RWPE1 (cell line): ENCODE data around the gene PCDH9.
"Not testable (repeated sequence)": the region's sequence is repeated elsewhere in the genome, so short reads cannot be mapped to it uniquely, and the experiment has no call there.

Source experiments
- CTCF ChIA-PET: fragments of 350-600 bp; sonication (Branson Sonifier 250); formaldehyde crosslinking; extraction: SDS; loops from one replicate; lab custom pipeline; 2021; lab: Yijun Ruan, JAX
- POLR2A ChIA-PET: fragments of 400-600 bp; formaldehyde crosslinking; extraction: SDS; loops from one replicate; lab custom pipeline; 2020; ENCODE audit warnings: antibody characterized with exemption; ENCODE audit not compliant: low non-redundant PET; lab: Yijun Ruan, JAX
- DNase-seq: peaks from one replicate; pipeline ENCODE4 v3.0.0; 2012; ENCODE audit warnings: low spot score
- H3K27ac ChIP-seq: fragments of 450-650 bp; 2 replicates; pipeline ENCODE4 v1.5.1; 2017
- TF ChIP-seq, protein P1 (sequence below): fragments of 450-650 bp; conservative IDR thresholded peaks from 2 replicates; pipeline ENCODE4 v1.5.1; 2017; ENCODE audit warnings: low read depth, mild to moderate bottlenecking

The PCDH9 gene

GRCh38 chr13:66266761-66267160 lies 963.4 kb downstream of the PCDH9 start:
- ChIA-PET POLR2A (no interaction called here), CTCF (no interaction called here)
- TF ChIP-seq, protein P1, sequence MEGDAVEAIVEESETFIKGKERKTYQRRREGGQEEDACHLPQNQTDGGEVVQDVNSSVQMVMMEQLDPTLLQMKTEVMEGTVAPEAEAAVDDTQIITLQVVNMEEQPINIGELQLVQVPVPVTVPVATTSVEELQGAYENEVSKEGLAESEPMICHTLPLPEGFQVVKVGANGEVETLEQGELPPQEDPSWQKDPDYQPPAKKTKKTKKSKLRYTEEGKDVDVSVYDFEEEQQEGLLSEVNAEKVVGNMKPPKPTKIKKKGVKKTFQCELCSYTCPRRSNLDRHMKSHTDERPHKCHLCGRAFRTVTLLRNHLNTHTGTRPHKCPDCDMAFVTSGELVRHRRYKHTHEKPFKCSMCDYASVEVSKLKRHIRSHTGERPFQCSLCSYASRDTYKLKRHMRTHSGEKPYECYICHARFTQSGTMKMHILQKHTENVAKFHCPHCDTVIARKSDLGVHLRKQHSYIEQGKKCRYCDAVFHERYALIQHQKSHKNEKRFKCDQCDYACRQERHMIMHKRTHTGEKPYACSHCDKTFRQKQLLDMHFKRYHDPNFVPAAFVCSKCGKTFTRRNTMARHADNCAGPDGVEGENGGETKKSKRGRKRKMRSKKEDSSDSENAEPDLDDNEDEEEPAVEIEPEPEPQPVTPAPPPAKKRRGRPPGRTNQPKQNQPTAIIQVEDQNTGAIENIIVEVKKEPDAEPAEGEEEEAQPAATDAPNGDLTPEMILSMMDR, result no peak
- no peak overlapping the region for H3K27ac ChIP-seq
- DNase-seq, result peak; percentile 3

- no peak for DNase-seq
- TF ChIP-seq, protein P1, result no peak
- H3K27ac ChIP-seq, result no peak overlapping the region
- CTCF ChIA-PET, result no interaction called here
- POLR2A ChIA-PET, result no interaction called here
Measured at GRCh38 chr13:66266348-66266747, 963.8 kb downstream of the PCDH9 start.

DNA sequence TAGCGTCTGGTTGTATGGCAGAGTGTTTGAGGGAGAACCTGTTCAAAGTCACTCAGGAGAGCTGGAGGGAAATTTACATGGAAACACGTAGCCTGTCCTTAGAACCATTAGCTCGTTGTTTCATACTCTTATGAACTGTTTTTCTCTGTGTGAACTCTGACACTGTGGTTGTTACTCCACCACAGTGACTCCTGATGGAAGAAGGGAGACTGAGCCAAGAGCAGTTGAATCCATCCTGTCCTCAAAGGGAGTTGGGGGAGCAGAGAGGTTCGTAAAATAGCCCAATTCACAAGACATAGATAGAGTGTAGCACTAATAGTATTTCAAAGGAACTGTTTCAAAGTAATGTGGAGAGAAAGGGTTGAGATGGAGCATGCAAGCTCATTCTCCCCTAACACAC lies 964.8 kb downstream of the PCDH9 start:
- ChIA-PET POLR2A (no interaction called here), CTCF (no interaction called here)
- no peak overlapping the region for H3K27ac ChIP-seq
- TF ChIP-seq, protein P1, result no peak
- no peak for DNase-seq

GRCh38 chr13:66264971-66265370 lies 965.2 kb downstream of the PCDH9 start:
- DNase-seq, result no peak
- ChIA-PET CTCF (no interaction called here), POLR2A (no interaction called here)

GRCh38 chr13:66262330-66262729 lies 967.8 kb downstream of the PCDH9 start:
- H3K27ac ChIP-seq, result no peak overlapping the region
- ChIA-PET CTCF (no interaction called here), POLR2A (no interaction called here)
- DNase-seq, result no peak
- TF ChIP-seq, protein P1, result no peak

More at GRCh38 chr13:66264971-66265370, 965.2 kb downstream of the PCDH9 start:
- H3K27ac ChIP-seq, result no peak overlapping the region
- TF ChIP-seq, protein P1, result no peak

DNA sequence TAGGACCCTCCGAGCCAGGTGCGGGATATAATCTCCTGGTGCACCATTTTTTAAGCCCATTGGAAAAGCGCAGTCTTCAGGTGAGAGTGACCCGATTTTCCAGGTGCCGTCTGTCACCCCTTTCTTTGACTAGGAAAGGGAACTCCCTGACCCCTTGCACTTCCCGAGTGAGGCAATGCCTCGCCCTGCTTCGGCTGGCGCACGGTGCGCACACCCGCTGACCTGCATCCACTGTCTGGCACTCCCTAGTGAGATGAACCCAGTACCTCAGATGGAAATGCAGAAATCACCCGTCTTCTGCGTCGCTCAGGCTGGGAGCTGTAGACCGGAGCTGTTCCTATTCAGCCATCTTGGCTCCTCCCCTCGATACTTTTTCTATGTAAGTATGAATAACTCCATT lies 970.7 kb downstream of the PCDH9 start:
- POLR2A ChIA-PET, H3K27ac ChIP-seq, CTCF ChIA-PET, DNase-seq: not testable (repeated sequence)
